ENCODE results near the gene ZDHHC5.

DNA sequence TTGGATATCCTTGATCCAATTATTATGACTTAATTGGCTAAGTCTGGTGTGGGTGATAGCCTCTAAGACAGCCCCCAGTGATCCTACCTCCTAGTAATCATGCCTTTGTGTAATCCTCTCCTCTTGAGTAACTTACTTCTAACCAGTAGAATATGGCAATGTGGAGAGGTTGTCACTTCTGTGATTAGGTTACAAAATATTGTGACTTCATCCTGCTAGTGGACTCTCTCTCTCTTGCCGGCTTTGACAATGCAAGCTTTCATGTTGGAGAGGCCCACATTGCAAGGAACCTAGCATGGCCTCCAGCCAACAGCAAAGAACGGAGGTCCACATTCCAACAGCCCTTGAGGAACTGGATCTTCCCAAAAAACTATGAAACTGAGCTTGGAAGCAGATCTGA is 37.7 kb upstream of the ZDHHC5 start:
- TF ChIP-seq CTCF (IDR thresholded peaks at IDR 0.05; ENCODE audit: low read depth, low read length) (no peak), EZH2phosphoT487 (IDR thresholded peaks at IDR 0.05; ENCODE audit: low read depth) (no peak)

Data from OCI-LY3 (cell line).